ENCODE data around the gene HIBCH. TPM values are rescaled to one million over a fixed set of nuclear protein-coding genes. Genes with fewer than 3 reads are reported as not detected.
"Not testable (repeated sequence)": the region's sequence is repeated elsewhere in the genome, so short reads cannot be mapped to it uniquely, and the experiment has no call there.

The HIBCH gene
- total RNA-seq, 2 experiments from 2014 or later, result 15.6 to 17.5 TPM

GRCh38 chr2:190179754-190180312, 139.8 kb downstream of the HIBCH start:
- POLR2A ChIA-PET, result no interaction called here

DNA sequence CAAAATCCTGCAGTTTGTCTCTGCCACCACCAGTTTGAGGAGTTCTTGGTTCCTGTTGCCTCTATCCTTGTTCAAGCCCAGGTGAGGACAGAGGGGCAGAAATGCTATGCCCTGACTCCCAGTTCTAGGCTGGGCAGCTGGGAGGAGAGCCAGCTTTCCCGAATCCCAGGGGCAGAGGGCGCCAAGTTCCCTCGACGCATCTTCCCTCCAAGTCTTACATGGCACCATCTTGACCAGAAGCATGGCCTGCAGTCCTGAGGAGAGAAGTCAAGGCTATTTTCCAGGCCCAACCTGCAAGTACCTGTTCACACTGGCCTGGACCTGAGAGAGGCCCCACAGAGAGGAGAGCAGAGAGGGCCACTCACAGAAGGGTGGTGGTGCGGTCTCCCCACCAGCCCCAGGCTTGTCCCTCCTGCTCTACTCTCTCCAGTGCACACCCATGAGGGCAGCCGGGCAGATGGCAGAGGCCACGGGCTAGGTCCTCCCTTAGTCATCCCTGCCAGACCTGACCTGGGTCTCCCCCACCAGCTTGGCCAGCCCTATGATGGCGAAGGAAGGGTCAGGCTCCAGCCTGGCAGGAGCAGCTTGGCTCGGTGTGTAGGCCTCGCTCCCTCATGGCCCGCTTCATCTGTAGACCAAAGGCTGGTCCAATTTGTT, 141.4 kb downstream of the HIBCH start:
- Mint-ChIP-seq H3K27ac (no peak overlapping the region), H3K27me3 (peaks cover 26% of the 10 kb centered on the region), H3K4me3 (no peak overlapping the region), H3K4me1 (peaks cover 6% of the 10 kb centered on the region), H3K9me3 (peaks cover 1% of the 10 kb centered on the region), H3K36me3 (no peaks in the 10 kb centered on the region)
- no peak for ATAC-seq (ENCODE audit: low read depth)
- no peak for DNase-seq
- POLR2A ChIA-PET, result no interaction called here

More at GRCh38 chr2:190179754-190180312, 139.8 kb downstream of the HIBCH start:
- no peak for ATAC-seq (ENCODE audit: low read depth)
- Mint-ChIP-seq H3K27me3 (peaks cover 37% of the 10 kb centered on the region), H3K27ac (no peak overlapping the region), H3K9me3 (no peaks in the 10 kb centered on the region), H3K4me3 (peak overlapping the region; percentile 54), H3K36me3 (no peaks in the 10 kb centered on the region), H3K4me1 (peaks cover 6% of the 10 kb centered on the region)
- no peak for DNase-seq

DNA sequence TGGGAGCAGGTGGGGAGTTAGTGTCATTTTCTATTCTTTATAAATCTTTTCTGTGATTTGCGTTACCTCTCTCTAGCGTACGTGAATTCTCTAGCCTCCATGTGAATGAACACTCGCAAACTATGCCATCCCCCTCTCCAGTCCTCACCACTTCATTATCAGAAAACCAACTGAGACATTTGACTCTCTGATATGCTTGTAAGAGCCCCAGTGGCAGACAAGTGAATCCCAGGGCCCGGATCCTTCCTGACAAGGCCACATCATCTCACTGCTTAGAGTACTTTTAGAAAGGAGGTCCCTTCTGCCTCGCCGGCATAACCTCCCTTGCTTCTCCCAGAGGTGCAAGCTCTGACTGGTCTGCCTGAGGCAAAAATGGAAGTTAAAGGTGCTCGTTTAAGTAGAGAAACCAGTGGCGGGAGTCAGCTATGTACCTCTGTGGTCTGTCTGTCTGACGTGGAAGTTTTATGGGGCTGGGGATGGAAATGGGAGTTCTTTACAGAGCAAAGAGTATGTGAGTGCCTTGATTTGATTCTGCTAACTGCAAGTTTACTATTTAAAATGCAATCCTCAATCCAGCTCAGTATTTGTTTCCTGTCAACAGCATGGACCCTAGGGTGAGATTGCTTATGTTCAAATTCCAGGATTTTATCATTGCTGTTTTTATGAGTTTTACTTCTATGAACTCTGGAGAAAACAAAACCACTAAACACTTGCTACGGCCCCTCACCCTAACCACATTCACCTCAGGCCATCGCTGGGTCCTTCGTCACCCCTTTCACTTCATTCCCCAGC, 142.2 kb downstream of the HIBCH start:
- peaks cover 1% of the 10 kb centered on the region for H3K9me3 Mint-ChIP-seq
- no peak overlapping the region for H3K27ac Mint-ChIP-seq
- H3K36me3 Mint-ChIP-seq, result no peaks in the 10 kb centered on the region
- H3K27me3 Mint-ChIP-seq, result peaks cover 24% of the 10 kb centered on the region
- H3K4me3 Mint-ChIP-seq, result no peak overlapping the region
- peaks cover 6% of the 10 kb centered on the region for H3K4me1 Mint-ChIP-seq
- DNase-seq, result no peak
- POLR2A ChIA-PET, result no interaction called here
- no peak for ATAC-seq (ENCODE audit: low read depth)

DNA sequence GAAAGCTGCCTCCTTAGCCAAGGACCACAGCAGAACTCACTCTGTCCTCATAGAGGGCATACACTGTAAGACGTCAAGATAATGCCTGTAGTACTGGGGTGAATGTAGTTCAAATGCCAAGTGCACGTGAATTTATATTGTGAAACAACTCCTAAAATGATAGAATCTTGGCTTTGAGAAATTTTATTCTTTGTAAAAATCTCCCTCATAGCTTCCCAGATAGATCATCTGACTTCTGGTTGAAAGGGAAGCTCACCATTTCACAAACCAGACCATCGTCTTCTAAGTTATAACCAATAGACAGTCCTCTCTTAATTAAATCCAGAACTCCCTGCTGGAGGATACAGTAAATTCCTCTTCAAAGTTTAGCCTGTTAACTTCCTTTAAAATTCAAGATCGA, 146.2 kb downstream of the HIBCH start:
- Mint-ChIP-seq H3K27me3 (peaks cover 5% of the 10 kb centered on the region), H3K9me3 (peaks cover 7% of the 10 kb centered on the region), H3K4me3 (no peak overlapping the region), H3K27ac (no peak overlapping the region), H3K36me3 (no peaks in the 10 kb centered on the region), H3K4me1 (no peaks in the 10 kb centered on the region)
- POLR2A ChIA-PET, result no interaction called here
- DNase-seq (no peak), ATAC-seq (ENCODE audit: low read depth) (no peak)

DNA sequence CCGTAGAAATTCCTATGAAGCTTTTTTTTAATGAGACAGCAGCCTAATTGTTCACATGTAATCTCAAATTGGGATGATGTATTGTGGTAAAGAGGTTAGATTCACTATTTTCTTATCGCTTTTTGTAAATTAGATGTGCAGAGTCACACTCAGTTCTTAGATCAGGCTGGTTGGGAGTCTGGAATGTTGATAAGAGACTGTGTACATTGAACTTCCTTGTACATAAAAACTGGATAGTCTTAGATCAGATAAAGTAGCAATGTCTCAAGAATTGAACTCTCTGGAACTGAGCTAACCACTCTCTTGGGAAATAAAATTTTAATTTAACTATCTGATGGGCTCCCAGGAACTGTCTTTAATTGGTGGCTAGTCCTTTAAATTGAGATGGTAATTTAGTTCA, 149.0 kb downstream of the HIBCH start:
- Mint-ChIP-seq H3K27me3 (peaks cover 5% of the 10 kb centered on the region), H3K4me3 (no peak overlapping the region), H3K36me3 (no peaks in the 10 kb centered on the region), H3K27ac (no peak overlapping the region), H3K9me3 (peaks cover 10% of the 10 kb centered on the region), H3K4me1 (peaks cover 2% of the 10 kb centered on the region)
- DNase-seq, result no peak
- ATAC-seq (ENCODE audit: low read depth), result no peak
- POLR2A ChIA-PET, result no interaction called here

DNA sequence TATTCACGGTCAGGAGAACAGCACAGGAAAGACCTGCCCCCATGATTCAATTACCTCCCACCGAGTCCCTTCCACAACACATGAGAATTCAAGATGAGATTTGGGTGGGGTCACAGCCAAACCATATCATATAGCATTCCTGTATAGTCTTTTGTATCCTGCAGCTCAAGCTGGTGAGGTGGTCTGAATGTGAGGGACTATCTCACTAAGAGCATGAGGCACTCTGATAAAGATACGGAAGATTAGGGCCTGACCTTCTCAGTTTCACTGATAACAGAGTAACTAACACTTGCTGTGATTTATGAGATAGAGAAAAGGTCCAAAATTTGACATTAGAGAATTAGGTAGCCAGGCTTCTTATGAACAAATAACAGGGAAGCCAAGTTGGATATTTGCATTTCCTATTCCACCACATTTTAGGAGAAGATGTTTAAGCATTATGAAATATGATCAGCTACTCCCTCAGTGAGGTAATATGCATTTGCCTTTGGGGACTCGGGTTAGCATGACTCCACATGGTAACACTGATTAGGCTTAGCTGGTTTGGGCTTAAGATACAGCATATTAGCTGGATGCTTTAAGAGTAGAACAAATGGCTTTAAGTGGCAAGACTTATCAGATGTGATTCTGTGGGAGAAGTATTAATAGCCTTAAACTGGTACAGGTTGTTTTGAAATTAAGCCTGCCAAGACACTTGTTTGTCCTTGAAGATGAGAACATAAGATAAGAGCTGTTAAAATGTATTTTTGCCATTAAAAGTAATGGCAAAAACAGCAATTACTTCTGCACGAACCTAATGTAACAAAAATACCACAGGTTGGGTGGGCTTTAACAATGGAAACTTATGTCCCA, 150.2 kb downstream of the HIBCH start:
- peaks cover 6% of the 10 kb centered on the region for H3K27me3 Mint-ChIP-seq
- ATAC-seq (ENCODE audit: low read depth), result no peak
- POLR2A ChIA-PET, result no interaction called here

GRCh38 chr2:190167702-190168101, 151.9 kb downstream of the HIBCH start:
- Mint-ChIP-seq H3K36me3 (no peaks in the 10 kb centered on the region), H3K27ac (no peak overlapping the region), H3K9me3 (peaks cover 9% of the 10 kb centered on the region), H3K4me3 (no peak overlapping the region), H3K4me1 (peaks cover 2% of the 10 kb centered on the region), H3K27me3 (peaks cover 6% of the 10 kb centered on the region)
- POLR2A ChIA-PET, result no interaction called here
- DNase-seq, result no peak
- ATAC-seq (ENCODE audit: low read depth), result no peak

More for the DNA sequence above, 150.2 kb downstream of the HIBCH start:
- no peak for DNase-seq
- no peak overlapping the region for H3K4me3 Mint-ChIP-seq
- no peaks in the 10 kb centered on the region for H3K36me3 Mint-ChIP-seq
- H3K27ac Mint-ChIP-seq, result no peak overlapping the region
- peaks cover 10% of the 10 kb centered on the region for H3K9me3 Mint-ChIP-seq
- H3K4me1 Mint-ChIP-seq, result peaks cover 2% of the 10 kb centered on the region

DNA sequence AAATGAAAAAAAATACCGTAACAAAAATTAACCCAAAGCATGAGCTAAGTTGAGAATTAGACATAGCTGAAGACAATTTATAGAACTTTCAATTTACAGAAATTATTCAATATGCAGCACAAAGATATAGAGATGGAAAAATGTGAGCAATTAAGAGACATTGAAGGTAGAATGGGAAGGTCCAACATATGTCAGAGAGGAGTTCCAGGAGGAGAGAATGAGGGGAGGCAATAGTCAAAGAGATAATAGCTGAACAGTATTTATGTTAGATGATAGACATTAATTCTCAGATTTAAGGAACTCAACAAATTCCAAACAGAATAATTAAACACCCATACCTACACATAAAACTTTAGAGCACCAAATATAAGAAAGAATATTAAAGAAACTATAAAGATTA, 154.1 kb downstream of the HIBCH start:
- Mint-ChIP-seq H3K4me1 (peaks cover 2% of the 10 kb centered on the region), H3K4me3 (no peak overlapping the region), H3K27me3 (peaks cover 8% of the 10 kb centered on the region), H3K9me3 (peaks cover 9% of the 10 kb centered on the region), H3K27ac (no peak overlapping the region), H3K36me3 (no peaks in the 10 kb centered on the region)
- DNase-seq, result no peak
- POLR2A ChIA-PET, result no interaction called here
- no peak for ATAC-seq (ENCODE audit: low read depth)

GRCh38 chr2:190162851-190163250, 156.8 kb downstream of the HIBCH start:
- ATAC-seq (ENCODE audit: low read depth) (no peak), DNase-seq (no peak)
- POLR2A ChIA-PET, result no interaction called here
- H3K4me1 Mint-ChIP-seq, result peaks cover 2% of the 10 kb centered on the region
- no peak overlapping the region for H3K4me3 Mint-ChIP-seq
- peaks cover 5% of the 10 kb centered on the region for H3K27me3 Mint-ChIP-seq
- H3K36me3 Mint-ChIP-seq, result no peaks in the 10 kb centered on the region
- H3K9me3 Mint-ChIP-seq, result peaks cover 2% of the 10 kb centered on the region
- no peak overlapping the region for H3K27ac Mint-ChIP-seq

DNA sequence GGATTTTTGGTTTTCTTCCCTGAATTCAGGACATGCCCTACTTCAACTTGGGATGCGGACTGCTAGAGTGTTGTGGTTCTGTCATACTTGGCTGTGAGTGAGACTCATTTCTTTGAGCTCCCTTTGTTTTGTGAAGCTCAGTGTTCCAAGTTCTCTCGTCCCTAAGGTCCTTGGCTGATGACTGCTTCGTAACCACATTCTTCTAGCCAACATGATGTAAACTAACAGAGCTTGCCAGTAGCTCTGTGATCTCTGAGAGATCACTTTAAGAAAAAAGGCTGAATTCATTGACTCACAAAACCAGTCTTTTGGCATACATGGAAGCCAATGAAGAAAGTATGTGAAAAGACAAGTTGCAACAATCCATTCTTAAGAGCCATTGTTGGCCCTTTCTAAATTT, 160.2 kb downstream of the HIBCH start:
- peaks cover 4% of the 10 kb centered on the region for H3K27me3 Mint-ChIP-seq
- no peaks in the 10 kb centered on the region for H3K9me3 Mint-ChIP-seq
- H3K4me3 Mint-ChIP-seq, result no peak overlapping the region
- ATAC-seq (ENCODE audit: low read depth) (no peak), DNase-seq (no peak)
- H3K4me1 Mint-ChIP-seq, result no peaks in the 10 kb centered on the region
- POLR2A ChIA-PET, result no interaction called here
- H3K27ac Mint-ChIP-seq, result no peak overlapping the region
- H3K36me3 Mint-ChIP-seq, result no peaks in the 10 kb centered on the region

- no peak overlapping the region for H3K4me3 Mint-ChIP-seq
- POLR2A ChIA-PET, result no interaction called here
- DNase-seq (no peak), ATAC-seq (ENCODE audit: low read depth) (no peak)
- no peaks in the 10 kb centered on the region for H3K4me1 Mint-ChIP-seq
- no peak overlapping the region for H3K27ac Mint-ChIP-seq
- peaks cover 4% of the 10 kb centered on the region for H3K27me3 Mint-ChIP-seq
- H3K36me3 Mint-ChIP-seq, result no peaks in the 10 kb centered on the region
- no peaks in the 10 kb centered on the region for H3K9me3 Mint-ChIP-seq
Observed at GRCh38 chr2:190158798-190159434, 160.7 kb downstream of the HIBCH start.

DNA sequence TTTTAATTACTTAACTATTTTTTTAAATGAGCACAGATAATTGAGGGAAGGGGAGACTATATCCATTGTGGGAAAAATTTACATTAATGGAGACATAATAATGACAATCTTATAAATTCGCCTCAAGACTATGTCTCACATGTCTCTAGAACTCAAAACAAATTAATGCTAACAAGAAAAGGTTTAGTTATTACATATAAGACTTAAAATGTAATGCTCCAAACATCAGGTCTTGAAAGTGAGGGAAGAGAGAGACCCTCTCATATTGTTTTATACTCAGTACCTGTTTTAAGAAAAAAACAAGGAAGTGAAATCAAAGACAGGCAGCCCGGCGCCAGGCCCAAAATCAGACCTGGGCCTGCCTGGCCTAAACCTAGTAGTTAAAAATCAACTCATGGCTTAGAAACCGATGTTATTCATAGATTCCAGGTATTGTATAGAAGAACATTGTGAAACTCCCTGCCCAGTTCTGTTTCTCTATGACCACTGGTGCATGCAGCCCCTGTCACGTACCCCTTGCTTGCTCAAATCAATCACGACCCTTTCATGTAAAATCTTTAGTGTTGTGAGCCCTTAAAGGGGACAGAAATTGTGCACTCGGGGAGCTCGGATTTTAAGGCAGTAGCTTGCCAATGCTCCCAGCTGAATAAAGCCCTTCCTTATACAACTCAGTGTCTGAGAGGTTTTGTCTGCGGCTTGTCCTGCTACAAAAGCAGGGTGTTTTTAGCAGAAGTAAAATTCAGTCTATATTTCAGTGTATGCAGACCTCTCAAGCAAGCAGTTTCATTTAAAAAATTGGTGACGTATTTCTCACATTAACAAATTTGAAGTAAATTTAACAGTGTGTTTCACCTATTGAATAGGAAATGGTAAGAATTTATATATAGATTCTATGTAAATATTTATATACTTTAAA, 161.8 kb downstream of the HIBCH start:
- H3K27ac Mint-ChIP-seq; DNase-seq; H3K9me3 Mint-ChIP-seq; H3K27me3 Mint-ChIP-seq; H3K36me3 Mint-ChIP-seq; H3K4me1 Mint-ChIP-seq; H3K4me3 Mint-ChIP-seq; ATAC-seq (ENCODE audit: low read depth); POLR2A ChIA-PET: not testable (repeated sequence)

Measured in activated naive CD8-positive, alpha-beta T cell treated with anti-CD3 and anti-CD28 coated beads, Interleukin-2, amount 10 ng/mL, durations not matched to agents 7 days and 5 days (primary cell).